PFSK-1 (cell line): Measurements from ENCODE around the gene MGST2.

Source experiments
- FOXP2 ChIP-seq: optimal IDR thresholded peaks from 2 replicates; pipeline ENCODE3; 2011; ENCODE audit warnings: borderline replicate concordance, control low read depth, inconsistent platforms; ENCODE audit not compliant: insufficient read depth; ENCODE audit errors: extremely low read length, extremely low read depth
- POLR2AphosphoS5 ChIP-seq: IDR thresholded peaks from 2 replicates; pipeline ENCODE4 v1.6.1; 2012; ENCODE audit warnings: low read depth, mild to moderate bottlenecking, control low read depth, low read length, moderate library complexity
- REST ChIP-seq, 2 experiments: IDR thresholded peaks; 2 replicates each; pipeline versions ENCODE4 v1.6.1 to v1.8.0; 2011 to 2012; ENCODE audit warnings: low read depth in 2 of 2, low read length in 2 of 2, control low read depth in 1 of 2, inconsistent platforms in 1 of 2, mild to moderate bottlenecking in 1 of 2, moderate library complexity in 1 of 2; ENCODE audit not compliant: insufficient read depth in 1 of 2
- SIN3A ChIP-seq: IDR thresholded peaks from 2 replicates; pipeline ENCODE4 v1.6.1; 2012; ENCODE audit warnings: mild to moderate bottlenecking, low read length, moderate library complexity, borderline replicate concordance; ENCODE audit not compliant: insufficient read depth
- TAF1 ChIP-seq: IDR thresholded peaks from 2 replicates; pipeline ENCODE4 v1.6.1; 2012; ENCODE audit warnings: low read length, control low read depth, borderline replicate concordance; ENCODE audit not compliant: insufficient read depth

MGST2 gene

GRCh38 chr4:139665079-139665689, 435 bp upstream of the MGST2 start:
- TF ChIP-seq SIN3A (no peak), FOXP2 (no peak), REST (IDR thresholded peaks at IDR 0.05; ENCODE audit: insufficient read depth in 1 of 2, low read depth in 2 of 2, low read length in 2 of 2) (no peak), POLR2AphosphoS5 (no peak), TAF1 (no peak)

- TF ChIP-seq SIN3A (no peak), TAF1 (no peak), POLR2AphosphoS5 (no peak), REST (IDR thresholded peaks at IDR 0.05; ENCODE audit: insufficient read depth in 1 of 2, low read depth in 2 of 2, low read length in 2 of 2) (no peak), FOXP2 (no peak)
Observed at GRCh38 chr4:139666735-139667281, 1.2 kb downstream of the MGST2 start.

GRCh38 chr4:139668036-139668435, 2.4 kb downstream of the MGST2 start:
- TF ChIP-seq TAF1 (no peak), REST (IDR thresholded peaks at IDR 0.05; ENCODE audit: insufficient read depth in 1 of 2, low read depth in 2 of 2, low read length in 2 of 2) (no peak), FOXP2 (no peak), SIN3A (no peak), POLR2AphosphoS5 (no peak)

- no peak for TF ChIP-seq POLR2AphosphoS5
- TF ChIP-seq FOXP2: no peak
- TF ChIP-seq REST (IDR thresholded peaks at IDR 0.05; ENCODE audit: insufficient read depth in 1 of 2, low read depth in 2 of 2, low read length in 2 of 2): no peak
- TF ChIP-seq SIN3A: no peak
- TF ChIP-seq TAF1: no peak
Observed at GRCh38 chr4:139668658-139669201, 3.1 kb downstream of the MGST2 start.

GRCh38 chr4:139669335-139669734, 3.7 kb downstream of the MGST2 start:
- TF ChIP-seq SIN3A: no peak
- TF ChIP-seq TAF1: no peak
- TF ChIP-seq POLR2AphosphoS5: no peak
- TF ChIP-seq FOXP2: no peak
- TF ChIP-seq REST (IDR thresholded peaks at IDR 0.05; ENCODE audit: insufficient read depth in 1 of 2, low read depth in 2 of 2, low read length in 2 of 2): no peak
